Fibroblast of the aortic adventitia (primary cell): ENCODE results near the gene MTAP. TPM values are rescaled to one million over a fixed set of nuclear protein-coding genes. Genes with fewer than 3 reads are reported as not detected.

Source experiments
- DNase-seq: peaks from one replicate; pipeline ENCODE4 v3.0.0-alpha.2; 2010; ENCODE audit warnings: low read depth
- H3K4me3 ChIP-seq: 2 replicates; pipeline ENCODE4 v1.5.1; 2011; ENCODE audit warnings: low read depth, mild to moderate bottlenecking, control low read depth, low read length, moderate library complexity
- total RNA-seq: library from RNA; depleted of rRNA; stranded (reverse); fragments of >200 nt; gene quantifications from 2 replicates; pipeline ENCODE4 v1.2.3, GENCODE V29; 2012; ENCODE audit warnings: low replicate concordance
- TF ChIP-seq, protein P1 (sequence below): IDR thresholded peaks from 2 replicates; pipeline ENCODE4 v1.5.1; 2011; ENCODE audit warnings: mild to moderate bottlenecking, low read length, control low read depth, inconsistent platforms; ENCODE audit not compliant: insufficient read depth

The MTAP gene
- total RNA-seq, 1 donor = 62.2 TPM

DNA sequence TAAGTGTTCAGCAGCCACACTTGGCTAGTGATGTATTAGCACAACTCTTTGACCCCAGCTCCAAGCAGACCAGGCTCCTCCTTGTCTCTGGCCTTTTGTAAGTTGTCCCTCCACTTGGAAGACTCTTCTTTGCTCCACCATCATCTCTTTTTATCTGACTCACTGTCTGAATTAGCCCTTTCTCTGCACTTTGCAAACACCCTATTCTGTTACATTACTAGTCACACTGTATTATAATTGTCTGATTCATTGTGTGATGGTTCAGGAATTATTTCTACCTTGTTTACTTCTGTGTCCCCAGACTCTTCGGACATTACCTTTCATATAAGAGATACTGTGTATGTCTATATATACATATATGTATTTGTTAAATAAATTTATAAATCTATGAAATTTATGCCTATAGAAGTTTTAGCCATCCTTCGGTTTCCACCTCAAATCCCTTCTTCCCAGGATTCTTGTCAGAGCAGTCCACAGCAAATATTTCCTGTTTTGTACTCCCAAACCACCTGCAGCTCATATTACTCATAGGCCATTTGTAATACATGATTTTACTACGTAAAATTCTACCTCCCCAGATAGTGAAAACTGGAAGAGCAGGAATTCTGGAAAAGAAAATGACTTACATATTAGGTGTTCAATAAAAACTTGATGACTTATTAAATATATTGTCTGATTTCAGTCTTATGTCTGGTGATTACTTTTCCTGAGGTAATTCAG, 69.0 kb downstream of the MTAP start:
- H3K4me3 ChIP-seq = no peak overlapping the region
- no peak for DNase-seq
- TF ChIP-seq, protein P1, sequence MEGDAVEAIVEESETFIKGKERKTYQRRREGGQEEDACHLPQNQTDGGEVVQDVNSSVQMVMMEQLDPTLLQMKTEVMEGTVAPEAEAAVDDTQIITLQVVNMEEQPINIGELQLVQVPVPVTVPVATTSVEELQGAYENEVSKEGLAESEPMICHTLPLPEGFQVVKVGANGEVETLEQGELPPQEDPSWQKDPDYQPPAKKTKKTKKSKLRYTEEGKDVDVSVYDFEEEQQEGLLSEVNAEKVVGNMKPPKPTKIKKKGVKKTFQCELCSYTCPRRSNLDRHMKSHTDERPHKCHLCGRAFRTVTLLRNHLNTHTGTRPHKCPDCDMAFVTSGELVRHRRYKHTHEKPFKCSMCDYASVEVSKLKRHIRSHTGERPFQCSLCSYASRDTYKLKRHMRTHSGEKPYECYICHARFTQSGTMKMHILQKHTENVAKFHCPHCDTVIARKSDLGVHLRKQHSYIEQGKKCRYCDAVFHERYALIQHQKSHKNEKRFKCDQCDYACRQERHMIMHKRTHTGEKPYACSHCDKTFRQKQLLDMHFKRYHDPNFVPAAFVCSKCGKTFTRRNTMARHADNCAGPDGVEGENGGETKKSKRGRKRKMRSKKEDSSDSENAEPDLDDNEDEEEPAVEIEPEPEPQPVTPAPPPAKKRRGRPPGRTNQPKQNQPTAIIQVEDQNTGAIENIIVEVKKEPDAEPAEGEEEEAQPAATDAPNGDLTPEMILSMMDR = no peak

DNA sequence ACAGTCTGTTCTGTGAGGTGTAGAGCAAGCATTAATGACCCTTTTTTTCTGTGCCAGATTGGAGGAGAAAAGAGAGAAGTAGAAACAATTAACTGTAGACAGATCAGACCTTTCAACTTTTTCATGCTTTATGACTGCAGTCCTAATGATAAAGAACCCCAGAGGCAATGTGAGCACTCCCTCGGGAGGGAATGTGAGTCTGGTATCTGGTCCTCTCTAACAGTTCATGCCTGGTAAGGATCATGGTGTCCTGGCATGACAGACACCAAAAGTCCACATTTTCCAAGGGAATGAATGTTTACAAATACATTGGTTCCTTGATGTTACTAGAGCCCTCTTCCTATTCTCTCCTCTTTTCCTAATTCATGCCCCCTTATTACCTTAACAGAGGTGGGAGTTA, 70.3 kb downstream of the MTAP start:
- TF ChIP-seq, protein P1 = no peak

DNA sequence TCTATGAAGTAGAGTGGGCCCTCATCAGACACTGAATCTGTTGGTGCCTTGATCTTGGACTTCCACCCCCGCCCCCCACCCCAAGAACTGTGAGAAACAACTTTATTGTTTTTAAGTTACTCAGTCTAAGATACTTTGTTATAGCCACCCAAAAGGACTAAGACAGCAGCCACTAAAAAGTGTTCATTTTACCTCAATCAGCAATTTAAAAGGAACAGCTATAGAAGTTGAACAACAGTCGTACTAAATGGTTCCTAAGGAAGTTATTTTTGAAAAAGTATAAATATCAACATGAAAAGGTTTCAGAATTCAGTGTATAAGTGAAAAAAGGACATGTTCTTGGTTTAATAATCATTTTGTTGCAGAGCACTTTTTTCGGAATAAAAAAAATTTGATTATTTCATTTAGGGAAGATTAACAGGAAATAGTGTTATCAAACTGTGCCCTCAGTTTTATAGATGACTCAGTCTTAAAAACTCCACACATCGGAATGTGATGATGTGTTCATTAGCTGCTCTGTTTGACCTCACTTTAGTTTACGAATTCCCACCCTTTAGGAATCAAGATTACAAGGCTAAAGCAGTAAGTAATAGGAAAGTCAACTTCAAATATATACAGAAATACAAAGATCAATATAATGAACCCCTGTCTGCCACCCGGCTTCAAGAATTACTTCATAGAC, 71.2 kb downstream of the MTAP start:
- DNase-seq = peak; percentile 60
- H3K4me3 ChIP-seq = no peak overlapping the region
- TF ChIP-seq, protein P1 = no peak

More for the DNA sequence above, 70.3 kb downstream of the MTAP start:
- no peak overlapping the region for H3K4me3 ChIP-seq
- no peak for DNase-seq

DNA sequence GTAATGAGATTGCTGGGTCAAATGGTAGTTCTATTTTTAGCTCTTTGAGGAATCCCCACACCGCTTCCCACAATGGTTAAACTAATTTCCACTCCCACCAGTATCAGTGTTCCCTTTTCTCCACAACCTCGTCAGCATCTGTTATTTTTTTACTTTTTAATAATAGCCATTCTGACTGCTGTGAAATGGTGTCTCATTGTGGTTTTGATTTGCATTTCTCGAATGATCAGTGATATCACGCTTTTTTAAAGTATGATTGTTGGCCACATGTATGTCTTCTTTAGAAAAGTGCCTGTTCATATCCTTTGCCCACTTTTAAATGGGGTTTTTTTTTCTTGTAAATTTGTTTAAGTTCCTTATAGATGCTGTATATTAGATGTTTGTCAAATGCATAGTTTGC, 73.5 kb downstream of the MTAP start:
- TF ChIP-seq, protein P1 = no peak
- H3K4me3 ChIP-seq = no peak overlapping the region
- DNase-seq = no peak

DNA sequence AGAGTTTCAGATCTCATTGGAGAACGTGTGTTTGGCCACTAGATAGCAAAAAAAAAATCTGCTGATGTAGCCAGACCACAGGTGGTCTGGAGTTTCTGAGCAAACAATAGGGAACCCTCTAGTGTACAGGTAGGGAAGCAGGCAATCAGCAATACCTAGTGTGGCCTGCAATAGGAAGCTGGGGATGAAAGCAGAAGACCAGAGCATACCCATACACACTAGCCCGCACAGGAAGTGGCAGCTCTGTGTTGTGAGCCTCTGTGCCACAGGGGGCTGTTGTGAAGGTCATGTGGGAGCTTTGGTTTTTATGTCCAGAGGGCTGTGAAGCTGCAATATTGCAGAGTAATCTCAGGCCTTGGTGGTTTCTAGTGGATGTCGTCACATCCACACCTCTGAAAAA, 81.2 kb downstream of the MTAP start:
- TF ChIP-seq, protein P1 = no peak
- no peak for DNase-seq
- no peak overlapping the region for H3K4me3 ChIP-seq

DNA sequence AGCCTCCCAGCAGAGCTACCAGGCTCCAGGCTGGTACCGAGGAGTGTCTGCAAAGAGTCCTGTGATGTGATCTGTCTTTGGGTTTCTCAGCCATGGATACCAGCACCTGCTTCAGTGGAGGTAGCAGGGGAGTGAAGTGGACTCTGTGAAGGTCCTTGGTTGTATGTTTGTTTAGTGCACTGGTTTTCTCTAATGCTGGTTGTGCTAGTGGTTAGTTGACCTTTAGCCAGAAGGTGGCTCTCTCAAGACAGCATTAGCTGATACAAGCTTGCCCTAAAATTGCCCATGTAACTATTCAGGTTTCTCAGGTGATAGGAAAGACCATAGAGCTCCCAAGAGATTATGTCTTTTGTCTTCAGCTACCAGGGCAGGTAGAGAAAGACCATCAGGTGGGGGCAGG, 87.2 kb downstream of the MTAP start:
- no peak overlapping the region for H3K4me3 ChIP-seq
- DNase-seq = no peak
- TF ChIP-seq, protein P1 = no peak

DNA sequence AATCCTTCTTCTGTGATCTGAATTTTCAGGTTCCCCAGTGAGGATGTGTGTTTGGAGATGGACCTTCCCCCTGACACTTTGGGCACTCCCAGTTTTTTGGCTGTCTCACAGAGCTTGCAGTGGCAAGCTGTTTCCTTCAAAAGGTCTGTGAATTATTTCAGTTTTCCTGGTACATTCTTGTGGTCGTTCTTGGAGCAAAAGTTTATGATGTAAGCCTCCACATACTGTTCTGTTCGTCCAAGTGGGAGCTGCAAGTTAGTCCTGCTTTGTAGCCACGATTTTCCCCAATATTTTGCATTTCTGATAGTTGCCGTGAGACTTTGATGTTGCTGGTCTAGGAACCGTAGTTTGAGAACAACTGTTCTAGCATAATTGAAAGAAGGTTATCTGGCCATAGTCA, 88.3 kb downstream of the MTAP start:
- no peak overlapping the region for H3K4me3 ChIP-seq
- DNase-seq = no peak
- TF ChIP-seq, protein P1 = no peak
